DND-41 (cell line): ENCODE data around the gene PLA2G4A.

Source experiments
- ATAC-seq: fragments of 200-7000 bp; cut with Tn5 transposase; 3 replicates; pipeline ENCODE4 v1.9.1; 2021; ENCODE audit warnings: low read depth; ENCODE audit not compliant: insufficient read depth
- DNase-seq: peaks from one replicate; pipeline ENCODE4 v3.0.0-alpha.2; 2020
- H2AFZ ChIP-seq: 2 replicates; pipeline ENCODE4 v1.6.0; 2012; ENCODE audit warnings: low read depth, low read length
- H3K27ac ChIP-seq: 2 replicates; pipeline ENCODE4 v1.5.1; 2012; ENCODE audit warnings: low read length, inconsistent platforms
- H3K27me3 ChIP-seq: fragments of 200-600 bp; sonication (generic); 2 replicates; pipeline ENCODE4 v1.6.0; 2012; ENCODE audit warnings: low read length, mild to moderate bottlenecking, inconsistent platforms; ENCODE audit not compliant: insufficient read depth, poor library complexity
- H3K36me3 ChIP-seq: 2 replicates; pipeline ENCODE4 v1.5.1; 2012; ENCODE audit warnings: low read length, inconsistent platforms; ENCODE audit not compliant: insufficient read depth
- H3K4me1 ChIP-seq: 2 replicates; pipeline ENCODE4 v1.5.1; 2012; ENCODE audit warnings: mild to moderate bottlenecking, low read length; ENCODE audit not compliant: insufficient read depth
- H3K4me2 ChIP-seq: 2 replicates; pipeline ENCODE4 v1.6.0; 2012; ENCODE audit warnings: mild to moderate bottlenecking, moderate library complexity, low read length, inconsistent platforms; ENCODE audit not compliant: insufficient read depth
- H3K4me3 ChIP-seq, 2 experiments: fragments of 200-600 bp in 1 of 2; shearing (Covaris generic) in 1 of 2; 2 replicates each; pipeline ENCODE4 v1.5.1; 2012 to 2016; ENCODE audit warnings: inconsistent platforms in 2 of 2, low read length in 2 of 2, mild to moderate bottlenecking in 2 of 2, low read depth in 1 of 2, moderate library complexity in 1 of 2
- H3K79me2 ChIP-seq: 2 replicates; pipeline ENCODE4 v1.6.0; 2012; ENCODE audit warnings: low read length, inconsistent platforms; ENCODE audit not compliant: insufficient read depth
- H3K9ac ChIP-seq: 2 replicates; pipeline ENCODE4 v1.6.0; 2012; ENCODE audit warnings: low read depth, mild to moderate bottlenecking, inconsistent platforms, low read length, moderate library complexity
- H3K9me3 ChIP-seq: 2 replicates; pipeline ENCODE4 v1.5.1; 2012; ENCODE audit warnings: low read length, moderate library complexity, mild to moderate bottlenecking, inconsistent platforms; ENCODE audit not compliant: insufficient read depth, severe bottlenecking
- H4K20me1 ChIP-seq: 2 replicates; pipeline ENCODE4 v1.6.0; 2012; ENCODE audit warnings: low read length; ENCODE audit not compliant: insufficient read depth
- CTCF ChIP-seq: IDR thresholded peaks from 2 replicates; pipeline ENCODE4 v1.5.1; 2012; ENCODE audit warnings: borderline replicate concordance, low read length, moderate library complexity, mild to moderate bottlenecking; ENCODE audit not compliant: poor library complexity, severe bottlenecking; ENCODE audit errors: extremely low read depth
- EZH2 ChIP-seq: IDR thresholded peaks from 3 replicates; pipeline ENCODE4 v1.6.1; 2012; ENCODE audit warnings: borderline replicate concordance, low read depth, mild to moderate bottlenecking, moderate library complexity, low read length, inconsistent platforms; ENCODE audit not compliant: severe bottlenecking

Gene PLA2G4A

DNA sequence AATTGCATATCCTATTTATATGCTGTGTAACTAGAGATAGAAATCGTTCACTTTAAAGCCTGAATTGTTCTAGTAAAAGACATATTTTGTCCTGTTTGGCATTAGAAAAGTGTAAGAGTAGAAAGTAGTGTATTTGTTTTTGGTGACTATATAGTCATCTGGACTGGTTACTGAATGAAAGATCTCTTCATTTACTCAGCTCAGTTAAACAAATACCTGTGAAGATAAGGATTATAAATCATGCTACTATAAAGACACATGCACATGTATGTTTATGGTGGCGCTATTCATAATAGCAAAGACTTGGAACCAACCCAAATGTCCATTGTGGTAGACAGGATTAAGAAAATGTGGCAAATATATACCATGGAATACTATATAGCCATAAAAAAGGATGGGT is 125.1 kb downstream of the PLA2G4A start:
- H3K4me3 ChIP-seq = no peak overlapping the region
- H3K27me3 ChIP-seq = no peaks in the 10 kb centered on the region
- H2AFZ ChIP-seq = no peak overlapping the region
- no peaks in the 10 kb centered on the region for H4K20me1 ChIP-seq
- no peak for ATAC-seq
- TF ChIP-seq EZH2 = no peak
- TF ChIP-seq CTCF = no peak
- H3K27ac ChIP-seq = no peak overlapping the region
- no peak overlapping the region for H3K4me2 ChIP-seq
- no peak overlapping the region for H3K9ac ChIP-seq
- H3K36me3 ChIP-seq = no peaks in the 10 kb centered on the region
- H3K79me2 ChIP-seq = no peaks in the 10 kb centered on the region
- DNase-seq = no peak
- H3K4me1 ChIP-seq = no peaks in the 10 kb centered on the region
- no peaks in the 10 kb centered on the region for H3K9me3 ChIP-seq

GRCh38 chr1:186957314-186957713 is 128.6 kb downstream of the PLA2G4A start:
- no peaks in the 10 kb centered on the region for H3K27me3 ChIP-seq
- H4K20me1 ChIP-seq = no peaks in the 10 kb centered on the region
- H3K4me2 ChIP-seq = no peak overlapping the region
- no peak overlapping the region for H3K9ac ChIP-seq
- no peaks in the 10 kb centered on the region for H3K4me1 ChIP-seq
- no peaks in the 10 kb centered on the region for H3K36me3 ChIP-seq
- H2AFZ ChIP-seq = no peak overlapping the region
- ATAC-seq = no peak
- no peak for TF ChIP-seq CTCF
- TF ChIP-seq EZH2 = no peak
- no peaks in the 10 kb centered on the region for H3K9me3 ChIP-seq
- H3K27ac ChIP-seq = no peak overlapping the region
- H3K79me2 ChIP-seq = no peaks in the 10 kb centered on the region
- DNase-seq = no peak
- no peak overlapping the region for H3K4me3 ChIP-seq

DNA sequence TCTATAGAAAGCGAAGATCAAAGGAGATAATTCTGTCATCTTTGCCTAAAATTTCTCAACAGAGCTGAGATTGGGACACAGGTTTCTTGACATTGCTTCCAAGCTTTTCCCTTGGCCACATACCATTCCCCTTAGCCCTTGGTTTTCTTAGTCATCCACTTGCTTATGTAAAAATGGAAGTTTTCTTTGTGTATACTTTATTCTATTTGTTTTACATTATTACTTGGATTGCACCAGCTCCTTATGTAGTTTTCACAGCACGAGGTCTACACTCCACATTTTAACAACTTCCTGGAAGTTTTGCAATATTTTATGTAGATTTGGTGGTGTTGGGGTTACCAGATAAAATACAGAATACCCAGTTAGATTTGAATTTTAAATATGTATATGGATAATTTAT is 129.8 kb downstream of the PLA2G4A start:
- Histone ChIP-seq H4K20me1 (no peaks in the 10 kb centered on the region), H2AFZ (no peak overlapping the region), H3K27me3 (no peaks in the 10 kb centered on the region), H3K27ac (no peak overlapping the region), H3K4me3 (no peak overlapping the region), H3K9ac (no peak overlapping the region), H3K79me2 (no peaks in the 10 kb centered on the region), H3K4me1 (no peaks in the 10 kb centered on the region), H3K36me3 (no peaks in the 10 kb centered on the region), H3K4me2 (no peak overlapping the region), H3K9me3 (no peaks in the 10 kb centered on the region)
- DNase-seq (no peak), ATAC-seq (no peak)
- TF ChIP-seq EZH2 (no peak), CTCF (no peak)

- Histone ChIP-seq H4K20me1 (no peaks in the 10 kb centered on the region), H3K79me2 (no peaks in the 10 kb centered on the region), H3K27me3 (no peaks in the 10 kb centered on the region), H3K27ac (no peak overlapping the region), H3K9me3 (no peaks in the 10 kb centered on the region), H3K9ac (no peak overlapping the region), H3K4me2 (no peak overlapping the region), H3K36me3 (no peaks in the 10 kb centered on the region), H3K4me1 (no peaks in the 10 kb centered on the region), H2AFZ (no peak overlapping the region), H3K4me3 (no peak overlapping the region)
- no peak for ATAC-seq
- no peak for TF ChIP-seq CTCF
- no peak for TF ChIP-seq EZH2
- DNase-seq = no peak
Observed at GRCh38 chr1:186960861-186961260, 132.1 kb downstream of the PLA2G4A start.
